DOHH2 (cell line): ENCODE data around the gene NCBP3.

Source experiments
- EZH2phosphoT487 ChIP-seq: fragments of 200-600 bp; sonication (generic); IDR thresholded peaks from 2 replicates; pipeline ENCODE4 v1.6.1; 2017; ENCODE audit warnings: borderline replicate concordance, mild to moderate bottlenecking, antibody characterized with exemption, low read length, moderate library complexity, mixed read lengths
- TF ChIP-seq, protein P1 (sequence below): fragments of 200-600 bp; sonication (generic); IDR thresholded peaks from one replicate; pipeline ENCODE4 v1.5.1; 2014; ENCODE audit warnings: antibody characterized with exemption, mild to moderate bottlenecking, low read depth, low read length; ENCODE audit not compliant: poor library complexity, severe bottlenecking

DNA sequence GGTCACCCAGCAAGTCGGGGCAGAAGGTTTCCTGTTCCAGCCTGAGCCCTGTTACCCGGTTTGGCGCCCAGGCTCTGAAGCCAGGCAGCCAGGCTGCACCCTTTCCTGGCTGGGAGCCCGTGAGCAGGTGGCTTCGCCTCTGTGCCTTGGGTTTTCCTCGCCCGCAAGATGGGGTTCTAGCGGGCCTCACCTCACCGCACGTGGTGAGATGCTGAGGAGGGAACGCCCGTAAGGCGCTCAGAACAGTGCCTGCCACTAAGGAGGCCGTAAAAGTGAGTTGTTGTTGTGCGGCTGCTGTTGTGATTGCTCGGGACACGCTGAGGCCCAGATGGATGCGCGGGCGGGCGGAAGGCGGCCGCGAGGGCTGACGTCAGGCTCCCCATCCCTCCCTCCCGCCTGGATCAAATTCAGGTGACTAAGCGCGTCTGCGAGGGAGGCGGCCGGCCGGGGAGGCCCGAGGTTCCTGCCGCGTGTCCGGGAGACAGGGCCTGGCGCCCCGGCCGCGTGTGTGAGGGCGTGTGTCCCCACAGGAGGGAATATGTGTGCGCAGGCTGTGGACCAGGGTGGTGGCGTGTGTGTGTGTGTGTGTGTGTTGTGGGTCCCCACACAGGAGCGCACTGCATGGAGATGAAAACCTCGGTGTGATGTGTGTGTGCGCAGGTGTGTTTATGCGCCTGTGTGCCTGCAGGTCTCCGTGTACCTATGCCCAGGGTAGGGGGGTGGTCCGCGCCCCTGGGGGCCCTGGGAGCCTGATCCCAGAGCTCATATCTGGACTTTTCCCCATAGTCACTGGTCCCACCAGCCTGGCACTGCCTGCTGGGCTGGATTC, 42.5 kb upstream of the NCBP3 start:
- TF ChIP-seq, protein P1, sequence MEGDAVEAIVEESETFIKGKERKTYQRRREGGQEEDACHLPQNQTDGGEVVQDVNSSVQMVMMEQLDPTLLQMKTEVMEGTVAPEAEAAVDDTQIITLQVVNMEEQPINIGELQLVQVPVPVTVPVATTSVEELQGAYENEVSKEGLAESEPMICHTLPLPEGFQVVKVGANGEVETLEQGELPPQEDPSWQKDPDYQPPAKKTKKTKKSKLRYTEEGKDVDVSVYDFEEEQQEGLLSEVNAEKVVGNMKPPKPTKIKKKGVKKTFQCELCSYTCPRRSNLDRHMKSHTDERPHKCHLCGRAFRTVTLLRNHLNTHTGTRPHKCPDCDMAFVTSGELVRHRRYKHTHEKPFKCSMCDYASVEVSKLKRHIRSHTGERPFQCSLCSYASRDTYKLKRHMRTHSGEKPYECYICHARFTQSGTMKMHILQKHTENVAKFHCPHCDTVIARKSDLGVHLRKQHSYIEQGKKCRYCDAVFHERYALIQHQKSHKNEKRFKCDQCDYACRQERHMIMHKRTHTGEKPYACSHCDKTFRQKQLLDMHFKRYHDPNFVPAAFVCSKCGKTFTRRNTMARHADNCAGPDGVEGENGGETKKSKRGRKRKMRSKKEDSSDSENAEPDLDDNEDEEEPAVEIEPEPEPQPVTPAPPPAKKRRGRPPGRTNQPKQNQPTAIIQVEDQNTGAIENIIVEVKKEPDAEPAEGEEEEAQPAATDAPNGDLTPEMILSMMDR: no peak
- TF ChIP-seq EZH2phosphoT487: no peak
